Activated CD8-positive, alpha-beta memory T cell treated with anti-CD3 and anti-CD28 coated beads, Interleukin-2, amount 50 U/mL, for 4 hours (primary cell): Measurements from ENCODE around the gene KCNE3.

ENCODE experiments used
- DNase-seq: peaks from one replicate; pipeline ENCODE4 v3.0.0-alpha.2; 2020

The KCNE3 gene

DNA sequence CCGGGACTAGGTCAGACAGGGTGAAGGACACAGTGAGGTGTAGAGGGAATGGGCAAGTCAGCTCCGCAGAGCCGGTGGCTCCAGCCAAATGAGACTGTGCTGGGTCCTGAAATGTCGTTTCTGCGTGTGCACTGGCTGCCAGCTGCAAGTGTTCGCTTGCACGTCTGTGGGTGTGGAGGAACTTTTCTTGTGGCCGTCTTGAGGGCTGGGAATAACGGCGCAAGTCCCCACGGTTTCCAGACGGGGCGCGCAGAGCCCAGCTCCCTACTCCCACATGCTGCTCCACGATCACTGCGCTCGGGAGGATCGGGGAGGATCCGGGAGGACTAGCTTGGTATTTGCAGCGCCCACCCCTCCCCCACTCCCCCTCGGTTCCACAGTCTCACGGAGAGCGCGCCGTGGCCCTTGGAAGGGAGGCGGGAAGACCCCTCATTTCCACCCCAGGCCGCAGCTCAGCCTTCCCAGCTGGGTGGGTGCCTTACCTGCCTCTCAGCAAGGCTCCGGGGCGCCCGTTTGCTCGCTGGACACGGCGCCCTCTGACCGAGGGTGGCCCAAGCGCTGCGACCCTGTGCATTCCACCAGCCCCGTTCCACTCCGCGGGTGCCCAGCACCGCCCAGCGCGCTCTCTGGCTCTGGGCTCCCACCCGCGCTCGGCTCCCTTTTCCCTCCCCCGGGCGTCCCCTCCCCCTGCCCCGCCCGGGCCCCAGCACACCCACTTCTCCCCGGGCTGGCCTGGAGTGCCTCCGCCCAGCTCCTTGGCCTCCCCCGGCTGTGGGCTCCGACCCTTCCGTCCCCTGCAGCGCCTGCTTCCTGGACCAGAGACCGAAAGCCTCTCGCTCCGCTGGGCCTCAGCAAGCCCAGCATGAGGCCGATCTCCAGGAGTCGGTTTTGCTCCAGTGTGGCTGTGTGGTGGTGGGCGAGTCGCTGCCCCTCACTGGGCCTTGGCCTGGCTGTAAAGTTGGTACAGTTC is at the start of gene KCNE3:
TSS of gene KCNE3 (minus strand) at position 634 of the 970 bp plus-strand sequence. CDS start 9,986 bp downstream, outside the sequence.
- no peak for DNase-seq

DNA sequence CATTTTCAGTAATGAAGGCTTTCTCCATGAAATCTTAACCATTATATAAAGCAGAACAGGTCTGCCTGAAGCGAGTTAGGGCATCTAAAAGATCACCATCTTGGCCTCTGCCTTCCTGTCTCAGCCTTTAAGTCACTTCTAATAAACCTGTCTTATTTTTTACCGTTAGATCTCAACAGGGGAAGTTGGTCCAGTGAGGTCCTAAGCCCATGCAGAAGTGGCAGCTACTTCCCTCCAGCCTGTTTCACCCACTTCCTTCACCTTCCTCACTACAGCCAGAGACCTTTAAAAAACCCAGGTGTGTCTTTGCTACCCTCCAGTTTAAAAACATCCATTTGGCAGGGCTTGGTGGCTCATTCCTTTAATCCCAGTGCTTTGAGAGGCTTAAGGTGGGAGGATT is 40.2 kb upstream of the KCNE3 start:
- no peak for DNase-seq

DNA sequence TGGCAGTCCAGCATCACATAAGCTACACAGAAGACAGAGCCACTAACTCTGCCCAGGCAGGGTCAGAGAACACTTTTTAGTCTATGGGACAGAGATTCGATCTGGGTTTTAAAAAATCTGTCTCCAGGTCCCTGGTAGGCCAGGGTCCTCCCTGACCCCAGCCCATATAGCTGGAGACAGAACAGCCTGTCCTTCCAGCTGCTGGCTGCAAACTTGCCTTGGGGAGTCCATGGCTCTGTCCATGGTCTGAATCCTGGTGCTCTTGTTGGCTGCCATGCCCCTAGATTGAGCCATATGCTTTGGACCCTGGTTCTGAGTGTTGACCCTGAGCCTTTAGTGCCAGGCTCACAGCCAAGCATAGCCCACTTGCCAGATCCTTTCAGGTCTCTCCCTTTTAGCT is 39.5 kb upstream of the KCNE3 start:
- DNase-seq: no peak

- no peak for DNase-seq
These were observed 38.6 kb upstream of the KCNE3 start for GRCh38 chr11:74505911-74506310.

DNA sequence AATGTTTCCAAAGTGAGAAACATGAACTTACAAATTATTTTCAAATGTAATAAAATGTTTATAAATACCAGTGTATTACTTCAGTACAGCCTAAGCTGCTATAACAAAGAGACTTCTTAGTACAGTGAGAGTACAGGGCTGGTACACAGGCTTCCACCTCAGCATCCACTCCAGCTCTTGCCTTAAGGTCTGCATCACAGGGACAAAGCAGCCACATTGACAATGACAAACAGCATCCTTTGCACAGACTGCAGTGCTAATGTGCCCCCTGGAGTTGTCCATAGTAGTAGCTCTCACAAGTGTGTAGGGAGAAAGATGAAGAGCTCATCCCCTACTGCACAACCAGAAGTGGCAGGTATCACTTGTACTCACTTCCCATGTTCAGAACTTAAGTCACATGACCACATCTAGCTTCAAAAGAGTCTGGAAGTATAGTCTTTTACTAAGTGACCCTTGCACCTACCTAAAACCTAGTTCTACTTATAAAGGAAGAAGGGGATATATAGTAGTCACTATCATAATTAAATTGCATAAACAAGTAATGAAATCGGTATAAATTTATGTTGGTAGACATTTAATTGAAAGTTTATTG is 36.8 kb upstream of the KCNE3 start:
- DNase-seq: no peak

DNA sequence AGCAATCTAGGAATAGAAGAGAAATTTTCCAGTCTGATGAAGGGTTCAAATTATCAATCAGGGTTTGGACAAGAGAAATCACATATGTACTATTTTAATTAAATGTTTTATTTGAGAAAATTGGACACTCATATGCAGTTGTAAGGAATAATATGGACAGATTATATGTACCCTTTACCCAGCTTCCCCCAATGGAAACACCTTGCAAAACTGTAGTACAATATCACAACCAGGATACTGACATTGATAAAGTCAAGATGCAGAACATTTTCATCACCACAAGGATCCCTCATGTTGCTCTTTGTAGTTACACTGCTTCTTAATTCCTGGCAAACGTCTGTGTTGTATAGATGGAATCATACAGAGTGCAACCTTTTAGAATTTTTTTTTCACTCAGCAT is 27.6 kb upstream of the KCNE3 start:
- no peak for DNase-seq

GRCh38 chr11:74493791-74494630 is 26.7 kb upstream of the KCNE3 start:
- no peak for DNase-seq

GRCh38 chr11:74492974-74493790 is 25.8 kb upstream of the KCNE3 start, which contains the start of gene LIPT2:
Gene LIPT2 (minus strand): TSS chr11:74493724. CDS start chr11:74493703, 21 bp downstream.
- DNase-seq: peak; percentile 97

DNA sequence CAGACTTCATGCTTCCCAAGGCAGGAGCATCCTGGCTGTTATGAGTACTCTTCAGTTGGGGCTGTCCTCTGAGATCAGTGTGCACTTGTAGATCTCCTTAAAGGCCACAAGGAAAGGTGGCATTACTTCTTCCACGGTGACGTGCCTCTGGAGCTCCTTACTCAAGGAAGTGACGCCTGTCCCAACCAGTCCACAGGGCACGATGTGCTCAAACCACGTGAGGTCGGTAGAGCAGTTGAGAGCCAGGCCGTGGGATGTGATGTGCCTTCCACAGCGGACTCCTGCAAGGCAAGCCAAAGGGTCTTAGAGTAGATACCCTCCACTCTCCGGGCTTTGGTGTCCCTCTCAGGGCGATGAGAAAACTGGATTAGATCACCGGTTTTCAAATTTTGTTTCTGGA is 24.7 kb upstream of the KCNE3 start:
- DNase-seq: no peak

DNA sequence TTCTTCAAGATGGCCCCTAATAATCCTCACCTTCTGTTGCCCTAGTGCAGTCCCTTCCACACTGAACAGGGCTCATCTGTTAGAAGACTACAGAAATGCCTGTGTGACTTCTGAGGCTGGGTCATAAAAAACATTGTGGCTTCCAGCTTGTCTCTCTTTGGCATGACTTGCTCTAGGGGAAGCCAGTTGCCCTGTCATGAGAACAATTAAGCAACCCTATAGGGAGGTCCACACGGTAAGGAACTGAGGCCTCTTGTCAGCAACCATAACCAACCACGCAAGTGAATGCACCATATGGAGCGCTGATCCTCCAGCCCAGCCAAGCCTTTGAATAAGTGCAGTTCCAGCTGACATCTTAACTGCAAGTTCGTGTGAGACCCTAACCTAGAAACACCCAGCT is 23.6 kb upstream of the KCNE3 start:
- DNase-seq: no peak

DNA sequence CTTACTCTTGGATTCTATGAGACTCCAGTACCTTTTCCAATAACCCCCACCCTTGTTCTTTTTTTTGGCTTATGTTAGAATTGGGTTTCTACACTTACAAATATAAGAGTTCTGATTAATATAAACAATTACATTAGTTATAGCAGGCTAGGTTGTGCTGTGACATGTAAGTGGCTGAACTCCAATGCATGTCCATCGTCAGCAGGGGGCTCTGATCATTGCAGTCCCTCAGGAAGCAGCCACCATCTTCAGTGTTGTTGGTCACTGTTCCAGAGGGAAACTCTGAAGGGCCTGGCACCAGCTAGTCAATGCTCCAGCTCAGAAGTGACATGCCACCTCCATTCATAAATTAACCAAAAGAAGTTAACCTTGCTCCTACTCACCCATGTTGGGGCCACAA is 20.5 kb upstream of the KCNE3 start:
- no peak for DNase-seq

DNA sequence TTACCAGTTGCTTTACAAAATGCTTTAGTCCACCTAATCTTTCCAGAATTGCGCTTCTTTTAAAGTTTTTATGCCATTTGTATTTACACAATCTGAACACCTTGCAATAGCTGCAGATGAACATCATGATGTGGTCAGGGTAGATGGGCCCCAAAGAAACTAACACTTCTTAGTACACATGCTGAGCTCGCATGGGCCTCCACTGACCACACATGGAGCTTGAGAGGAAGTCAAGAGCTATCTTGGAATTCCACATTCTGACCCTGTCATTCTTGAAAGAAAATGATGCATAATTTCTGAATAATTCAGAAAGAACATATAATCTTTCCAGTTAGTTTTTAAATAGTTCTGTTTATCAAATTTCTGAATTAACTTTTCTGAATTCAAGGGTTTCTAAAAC is 18.5 kb upstream of the KCNE3 start:
- no peak for DNase-seq

- no peak for DNase-seq
These were observed 13.5 kb upstream of the KCNE3 start for GRCh38 chr11:74480688-74481417.

DNA sequence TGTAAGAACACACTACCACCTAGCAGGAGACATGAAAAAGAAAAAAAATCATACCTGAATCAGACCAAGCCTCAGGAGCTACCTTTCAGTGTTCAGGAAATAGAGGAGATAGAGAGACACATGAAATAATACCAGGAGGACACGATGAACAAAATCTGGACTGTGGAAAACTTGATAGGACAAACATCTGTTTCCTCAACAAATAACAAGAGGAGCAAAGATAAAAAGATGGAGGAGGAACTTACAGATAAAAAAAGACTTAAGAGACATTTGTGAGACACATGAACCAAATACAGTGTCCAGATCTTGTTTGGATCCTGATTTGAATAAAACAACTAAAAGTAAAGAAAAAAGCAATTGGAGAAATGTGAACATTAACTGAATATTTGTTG is 12.4 kb upstream of the KCNE3 start:
- DNase-seq: no peak

DNA sequence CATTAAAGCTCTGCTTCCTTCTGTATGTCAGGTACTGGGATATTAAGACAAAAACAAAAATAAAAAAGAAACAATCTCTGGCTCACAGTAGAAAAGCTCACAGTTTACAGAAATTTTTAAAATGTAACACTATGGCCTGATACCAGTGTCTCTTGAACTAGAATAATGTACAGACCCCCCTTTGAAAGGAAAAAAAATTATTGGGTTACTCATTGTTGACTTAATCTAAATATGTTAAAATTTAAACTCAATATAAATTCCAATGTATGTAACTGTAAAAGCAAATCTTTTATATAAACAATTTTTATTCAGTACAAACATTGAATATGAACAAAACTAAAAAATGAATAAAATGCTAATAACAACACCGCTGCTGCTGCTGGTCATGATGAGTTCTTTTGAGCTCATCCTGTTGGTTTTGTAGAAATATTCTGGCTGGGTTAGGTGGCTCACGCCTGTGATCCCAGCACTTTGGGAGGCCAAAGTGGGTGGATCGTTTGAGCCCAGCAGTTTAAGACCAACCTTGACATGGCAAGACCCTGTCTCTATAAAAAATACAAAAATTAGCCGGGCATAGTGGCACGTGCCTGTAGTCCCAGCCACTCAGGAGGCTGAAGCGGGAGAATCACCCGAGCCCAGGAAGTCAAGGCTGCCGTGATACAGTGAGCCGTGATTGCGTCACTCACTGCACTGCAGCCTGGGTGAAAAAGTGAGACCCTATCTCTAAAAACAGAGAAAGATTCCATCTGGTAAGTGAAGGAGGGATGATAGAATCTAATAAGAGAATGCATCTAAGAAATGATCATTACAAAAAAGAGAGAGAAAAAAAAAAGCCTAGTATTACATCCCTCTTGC is 11.8 kb upstream of the KCNE3 start:
- DNase-seq: no peak

DNA sequence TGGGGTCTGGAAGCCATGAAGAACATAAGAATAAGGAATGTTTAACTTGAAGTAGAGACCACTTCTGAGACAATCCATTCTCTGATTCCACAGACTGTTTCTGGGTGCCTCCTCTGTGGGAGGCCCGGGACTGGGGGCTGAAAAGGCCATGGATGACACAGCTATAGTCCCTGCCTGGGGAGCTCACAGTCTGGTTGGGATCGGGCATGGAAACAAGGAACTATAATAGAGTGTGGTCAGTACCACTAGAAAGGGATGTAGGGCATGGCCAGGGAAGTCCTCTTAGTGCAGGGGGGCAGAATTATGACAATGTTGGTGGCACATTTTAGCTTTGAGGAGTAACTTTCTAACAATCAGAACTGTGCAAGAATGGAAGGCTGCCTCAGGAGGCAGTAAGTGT is 9.2 kb upstream of the KCNE3 start:
- DNase-seq: no peak

DNA sequence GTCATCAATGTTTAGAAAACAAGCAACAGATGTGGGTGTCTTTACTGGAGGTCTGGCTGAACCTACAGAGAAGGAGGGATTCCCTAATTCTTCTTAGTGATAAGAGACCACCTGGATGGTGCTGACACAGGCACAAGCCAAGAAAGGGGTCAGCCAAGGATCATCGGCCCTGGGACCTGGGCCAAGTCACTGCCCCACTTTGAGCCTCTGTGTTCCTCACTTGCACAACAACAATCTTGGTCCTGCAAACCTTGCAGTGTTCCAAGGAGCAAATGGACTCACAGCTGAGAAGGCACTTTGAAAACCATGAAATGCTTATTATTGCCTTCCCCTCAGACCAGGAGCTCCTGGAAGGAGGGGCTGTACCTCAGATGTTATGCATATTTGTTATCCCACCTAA is 7.0 kb upstream of the KCNE3 start:
- no peak for DNase-seq

DNA sequence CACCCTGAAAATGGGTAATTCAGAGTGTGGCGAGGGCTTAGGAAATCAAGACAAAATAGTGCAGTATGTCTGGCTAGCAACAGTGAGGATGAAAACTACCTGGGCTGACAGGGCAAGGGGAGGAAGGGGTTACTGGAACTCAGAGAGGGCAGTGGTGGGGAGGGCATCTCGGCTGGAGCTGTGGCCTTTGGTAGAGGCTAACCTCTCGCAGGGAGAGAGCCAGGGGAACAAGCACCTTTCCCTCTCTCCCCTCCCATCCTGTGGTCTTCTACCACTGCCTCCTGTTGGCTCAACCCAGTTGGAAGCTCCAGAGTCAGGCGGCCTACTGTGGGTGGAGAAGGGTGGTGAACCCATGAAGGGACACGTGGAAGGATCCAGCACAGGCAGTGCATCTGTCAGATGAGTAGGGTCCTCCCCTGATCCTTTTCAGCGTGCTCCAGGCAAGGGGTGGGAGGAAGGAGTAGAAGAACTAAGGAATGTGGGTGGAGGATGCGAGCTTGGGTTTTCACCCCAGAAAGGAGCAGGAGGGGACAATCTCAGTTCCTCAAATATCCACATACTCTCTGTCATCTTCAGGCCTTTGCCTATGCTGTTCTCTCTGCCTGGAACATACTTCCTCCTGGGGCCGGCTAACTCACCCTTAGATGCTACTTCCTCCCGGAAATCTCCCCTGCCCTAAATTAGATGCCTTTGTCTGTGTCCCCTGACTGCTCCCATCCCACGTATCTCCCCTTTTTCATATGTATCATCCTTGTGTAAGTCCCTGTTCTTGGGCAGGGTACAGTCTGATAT is 6.2 kb upstream of the KCNE3 start:
- no peak for DNase-seq

- no peak for DNase-seq
These were observed 4.5 kb upstream of the KCNE3 start for GRCh38 chr11:74471668-74472429.
